Measurements from ENCODE around the gene MOB3B.
"Not testable (repeated sequence)": the region's sequence is repeated elsewhere in the genome, so short reads cannot be mapped to it uniquely, and the experiment has no call there.

MOB3B gene

DNA sequence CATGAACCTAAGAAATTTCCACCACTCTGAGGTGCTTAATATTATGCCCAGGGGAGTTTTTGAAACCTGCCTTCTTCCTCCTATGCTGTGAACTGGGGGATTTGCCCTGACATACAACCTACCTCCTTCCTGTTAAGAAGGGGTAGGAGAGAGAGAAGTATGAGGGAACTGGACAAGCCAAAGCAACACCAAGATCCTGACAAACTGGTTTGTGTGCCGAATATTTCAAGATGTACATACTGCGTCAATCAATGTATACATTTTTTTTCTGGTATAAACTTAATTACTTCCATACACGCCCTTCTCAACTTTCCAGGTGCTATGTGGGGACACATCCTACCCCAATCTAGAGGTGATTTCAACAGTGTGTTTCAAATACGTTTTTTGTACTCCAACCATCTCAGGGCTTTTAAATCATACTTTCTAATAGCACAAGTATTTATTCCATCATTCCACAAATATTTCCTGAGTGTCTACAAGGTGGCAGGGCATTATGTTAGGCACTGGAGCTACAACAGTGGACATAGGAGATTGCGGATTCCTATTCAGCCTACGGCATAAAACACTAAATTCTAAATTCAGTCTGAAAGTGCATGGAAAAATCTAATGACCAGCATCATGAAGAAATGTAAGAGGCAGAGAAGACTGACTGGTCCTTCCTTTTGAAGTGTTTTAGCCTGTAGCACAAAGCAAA, 75.6 kb downstream of the MOB3B start:
- no peaks in the 10 kb centered on the region for H3K9me3 ChIP-seq (ENCODE audit: control insufficient read depth, insufficient read depth, low read length)
- H3K36me3 ChIP-seq (ENCODE audit: control insufficient read depth, insufficient read depth, low read length): no peaks in the 10 kb centered on the region
- no CpG with 5 or more reads among the region's 6 CpGs for WGBS (ENCODE audit: insufficient coverage, insufficient read length)
- H3K27ac ChIP-seq (ENCODE audit: low read length): no peak overlapping the region
- DNase-seq (ENCODE audit: low read depth, low spot score): no peak
- no peak overlapping the region for H3K4me3 ChIP-seq (ENCODE audit: low read length)
- no peaks in the 10 kb centered on the region; the same call in 1 of the 2 replicates for H3K4me1 ChIP-seq (ENCODE audit: control insufficient read depth, insufficient read depth, low read length)
- no peaks in the 10 kb centered on the region for H3K27me3 ChIP-seq (ENCODE audit: control insufficient read depth, insufficient read depth, low read length)

DNA sequence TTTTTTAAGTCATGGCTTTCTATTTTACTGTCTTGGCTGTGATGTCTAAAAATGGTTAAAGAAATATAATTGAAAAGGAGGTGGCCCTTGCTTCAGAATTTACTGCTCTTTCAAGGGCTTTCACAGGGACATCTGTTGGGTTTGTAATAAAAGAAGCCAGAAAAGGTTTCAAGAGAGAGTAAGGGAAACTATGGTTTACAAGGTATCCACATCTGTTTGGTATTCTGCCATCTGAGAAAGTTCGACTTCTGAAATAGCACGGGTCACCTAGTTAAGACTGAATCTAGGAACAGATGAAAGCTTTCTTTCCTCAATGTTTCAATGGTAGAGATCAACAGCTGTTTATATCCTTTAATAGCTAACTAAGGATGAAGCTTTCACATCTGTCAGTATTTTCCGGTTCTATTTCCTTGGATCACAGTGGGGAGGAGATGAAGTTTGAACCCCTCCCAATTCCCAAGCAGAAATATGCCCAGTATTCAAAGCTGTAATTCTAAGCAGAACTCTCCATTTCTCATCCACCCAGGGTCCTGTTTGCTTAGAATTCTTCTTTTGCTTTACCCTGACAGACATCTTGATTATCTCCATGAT, 78.3 kb downstream of the MOB3B start:
- WGBS (ENCODE audit: insufficient coverage, insufficient read length): no CpG with 5 or more reads among the region's 3 CpGs
- Histone ChIP-seq H3K4me1 (ENCODE audit: control insufficient read depth, insufficient read depth, low read length) (no peaks in the 10 kb centered on the region), H3K27ac (ENCODE audit: low read length) (no peak overlapping the region), H3K36me3 (ENCODE audit: control insufficient read depth, insufficient read depth, low read length) (no peaks in the 10 kb centered on the region), H3K4me3 (ENCODE audit: low read length) (no peak overlapping the region), H3K27me3 (ENCODE audit: control insufficient read depth, insufficient read depth, low read length) (no peaks in the 10 kb centered on the region), H3K9me3 (ENCODE audit: control insufficient read depth, insufficient read depth, low read length) (no peaks in the 10 kb centered on the region)
- DNase-seq (ENCODE audit: low read depth, low spot score): no peak

DNA sequence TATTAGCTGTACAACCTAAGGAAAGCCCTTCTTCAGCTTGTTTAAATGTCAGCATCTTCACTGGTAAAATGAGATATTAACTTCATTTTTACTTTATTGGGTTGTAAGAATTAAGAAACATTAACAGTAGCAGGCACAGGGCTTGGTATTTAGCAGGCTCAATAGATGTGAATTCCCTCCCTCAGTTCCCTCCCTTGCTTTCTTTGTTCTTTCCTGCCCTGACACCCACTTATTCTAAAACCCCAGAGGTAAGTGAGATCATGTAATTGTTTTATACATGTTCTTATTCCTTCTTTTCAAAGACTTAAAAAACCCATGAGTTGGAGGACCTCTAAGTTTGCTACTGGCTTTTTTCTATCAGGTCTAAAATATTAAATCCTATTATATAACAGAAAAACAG, 78.9 kb downstream of the MOB3B start:
- DNase-seq (ENCODE audit: low read depth, low spot score): no peak
- no peaks in the 10 kb centered on the region for H3K27me3 ChIP-seq (ENCODE audit: control insufficient read depth, insufficient read depth, low read length)
- no peaks in the 10 kb centered on the region for H3K9me3 ChIP-seq (ENCODE audit: control insufficient read depth, insufficient read depth, low read length)
- H3K4me3 ChIP-seq (ENCODE audit: low read length): no peak overlapping the region
- H3K27ac ChIP-seq (ENCODE audit: low read length): no peak overlapping the region
- H3K4me1 ChIP-seq (ENCODE audit: control insufficient read depth, insufficient read depth, low read length): no peaks in the 10 kb centered on the region
- H3K36me3 ChIP-seq (ENCODE audit: control insufficient read depth, insufficient read depth, low read length): no peaks in the 10 kb centered on the region

DNA sequence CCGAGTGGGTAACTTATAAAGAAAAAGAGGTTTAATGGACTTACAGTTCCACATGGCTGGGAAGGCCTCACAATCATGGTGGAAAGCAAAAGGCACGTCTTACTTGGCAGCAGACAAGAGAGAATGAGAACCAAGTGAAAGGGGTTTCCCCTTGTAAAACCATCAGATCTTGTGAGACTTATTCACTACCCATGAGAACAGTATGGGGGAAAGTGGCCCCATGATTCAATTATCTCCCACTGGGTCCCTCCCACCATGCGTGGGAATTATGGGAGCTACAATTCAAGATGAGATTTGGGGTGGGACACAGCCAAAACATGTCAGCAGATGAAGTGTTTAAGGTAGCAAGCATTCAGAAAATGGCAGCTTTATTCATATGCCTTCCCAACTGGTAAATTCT, 81.3 kb downstream of the MOB3B start:
- WGBS (ENCODE audit: insufficient coverage, insufficient read length): no CpG with 5 or more reads among the region's 3 CpGs
- H3K27ac ChIP-seq (ENCODE audit: low read length); H3K9me3 ChIP-seq (ENCODE audit: control insufficient read depth, insufficient read depth, low read length); H3K4me3 ChIP-seq (ENCODE audit: low read length); H3K36me3 ChIP-seq (ENCODE audit: control insufficient read depth, insufficient read depth, low read length); H3K27me3 ChIP-seq (ENCODE audit: control insufficient read depth, insufficient read depth, low read length); H3K4me1 ChIP-seq (ENCODE audit: control insufficient read depth, insufficient read depth, low read length); DNase-seq (ENCODE audit: low read depth, low spot score): not testable (repeated sequence)

DNA sequence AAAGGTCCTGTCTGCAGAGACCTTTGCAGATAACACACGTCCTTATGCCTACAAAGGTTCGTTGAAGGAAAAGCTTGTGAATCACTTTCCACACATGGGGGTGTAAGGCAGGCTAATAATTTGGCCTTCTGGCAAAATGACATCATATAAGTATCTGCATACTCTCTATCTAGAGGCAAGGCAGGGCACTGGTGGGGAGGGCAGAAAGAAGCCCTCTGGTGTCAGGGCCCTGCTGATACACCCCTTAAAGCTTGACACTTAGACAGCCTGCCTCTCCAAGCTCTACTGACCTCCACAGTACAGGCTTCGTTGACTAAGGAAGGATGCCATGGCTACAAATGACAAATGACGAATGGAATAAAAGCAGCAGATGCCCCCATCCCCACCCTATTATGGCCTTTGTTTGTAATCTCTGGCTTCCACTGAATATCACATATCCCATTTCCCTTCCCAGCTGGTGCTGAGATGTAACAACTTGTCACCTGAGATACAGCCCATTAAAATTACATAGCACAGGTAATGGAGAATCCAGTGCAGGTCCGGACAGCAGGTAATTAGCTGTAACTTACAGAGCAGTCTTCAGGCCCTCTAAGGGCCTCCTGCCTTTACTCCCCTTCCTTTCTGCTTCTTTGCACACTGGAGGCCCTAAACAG, 82.5 kb downstream of the MOB3B start:
- Histone ChIP-seq H3K4me3 (ENCODE audit: low read length) (no peak overlapping the region), H3K27ac (ENCODE audit: low read length) (no peak overlapping the region), H3K4me1 (ENCODE audit: control insufficient read depth, insufficient read depth, low read length) (no peaks in the 10 kb centered on the region), H3K9me3 (ENCODE audit: control insufficient read depth, insufficient read depth, low read length) (no peaks in the 10 kb centered on the region), H3K36me3 (ENCODE audit: control insufficient read depth, insufficient read depth, low read length) (no peaks in the 10 kb centered on the region), H3K27me3 (ENCODE audit: control insufficient read depth, insufficient read depth, low read length) (no peaks in the 10 kb centered on the region)
- no peak for DNase-seq (ENCODE audit: low read depth, low spot score)
- no CpG with 5 or more reads among the region's 5 CpGs for WGBS (ENCODE audit: insufficient coverage, insufficient read length)

DNA sequence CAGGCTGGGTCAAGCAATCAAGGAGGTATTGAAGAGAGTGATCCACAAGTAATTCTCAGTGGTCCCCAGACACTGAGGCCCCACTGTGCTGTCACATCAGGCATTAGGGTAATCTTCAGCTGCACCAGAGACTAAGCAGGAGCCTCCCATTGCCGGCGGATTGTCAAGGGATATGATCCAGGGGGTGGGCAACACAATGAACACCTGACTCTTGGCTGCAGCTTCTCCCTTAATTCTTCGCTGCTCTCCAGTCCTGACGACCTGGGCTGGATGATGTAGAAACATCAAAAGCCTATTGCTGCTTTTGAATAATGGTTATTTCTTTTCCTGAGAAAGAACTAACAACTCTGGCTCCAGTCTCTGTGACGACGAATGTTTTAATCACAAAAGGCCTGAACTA, 83.9 kb downstream of the MOB3B start:
- H3K4me1 ChIP-seq (ENCODE audit: control insufficient read depth, insufficient read depth, low read length): no peaks in the 10 kb centered on the region
- no peaks in the 10 kb centered on the region for H3K27me3 ChIP-seq (ENCODE audit: control insufficient read depth, insufficient read depth, low read length)
- no CpG with 5 or more reads among the region's 6 CpGs for WGBS (ENCODE audit: insufficient coverage, insufficient read length)
- no peaks in the 10 kb centered on the region for H3K36me3 ChIP-seq (ENCODE audit: control insufficient read depth, insufficient read depth, low read length)
- H3K4me3 ChIP-seq (ENCODE audit: low read length): no peak overlapping the region
- H3K27ac ChIP-seq (ENCODE audit: low read length): no peak overlapping the region
- no peak for DNase-seq (ENCODE audit: low read depth, low spot score)
- no peaks in the 10 kb centered on the region for H3K9me3 ChIP-seq (ENCODE audit: control insufficient read depth, insufficient read depth, low read length)

DNA sequence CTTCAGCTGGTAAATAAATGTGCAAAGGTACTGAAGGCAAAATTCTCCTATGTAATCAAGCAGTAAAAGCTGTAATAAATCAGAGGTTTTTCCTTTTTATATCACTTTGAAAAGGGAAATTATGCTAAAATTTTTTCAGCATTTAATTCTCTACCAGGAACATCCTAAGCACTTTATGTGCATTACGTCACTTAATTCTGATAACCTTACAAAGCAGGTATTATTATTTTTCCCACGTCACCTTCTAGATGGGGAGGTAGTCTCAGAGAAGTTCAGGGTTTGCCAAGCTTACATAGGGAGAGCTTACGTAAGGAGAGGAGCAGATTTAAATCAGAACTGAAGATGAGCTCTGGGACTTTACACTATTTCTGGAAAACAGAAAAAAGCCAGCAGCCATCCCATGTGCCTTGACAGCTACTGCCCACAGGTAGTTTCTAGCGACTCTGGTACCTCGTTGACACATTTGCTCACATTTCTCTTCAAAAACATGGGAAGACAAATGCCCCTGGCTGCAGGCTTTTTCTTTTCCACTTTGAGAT, 84.5 kb downstream of the MOB3B start:
- Histone ChIP-seq H3K4me1 (ENCODE audit: control insufficient read depth, insufficient read depth, low read length) (no peaks in the 10 kb centered on the region), H3K27me3 (ENCODE audit: control insufficient read depth, insufficient read depth, low read length) (no peaks in the 10 kb centered on the region), H3K36me3 (ENCODE audit: control insufficient read depth, insufficient read depth, low read length) (no peaks in the 10 kb centered on the region), H3K9me3 (ENCODE audit: control insufficient read depth, insufficient read depth, low read length) (no peaks in the 10 kb centered on the region), H3K27ac (ENCODE audit: low read length) (no peak overlapping the region), H3K4me3 (ENCODE audit: low read length) (no peak overlapping the region)
- WGBS (ENCODE audit: insufficient coverage, insufficient read length): no CpG with 5 or more reads among the region's 5 CpGs
- DNase-seq (ENCODE audit: low read depth, low spot score): no peak

DNA sequence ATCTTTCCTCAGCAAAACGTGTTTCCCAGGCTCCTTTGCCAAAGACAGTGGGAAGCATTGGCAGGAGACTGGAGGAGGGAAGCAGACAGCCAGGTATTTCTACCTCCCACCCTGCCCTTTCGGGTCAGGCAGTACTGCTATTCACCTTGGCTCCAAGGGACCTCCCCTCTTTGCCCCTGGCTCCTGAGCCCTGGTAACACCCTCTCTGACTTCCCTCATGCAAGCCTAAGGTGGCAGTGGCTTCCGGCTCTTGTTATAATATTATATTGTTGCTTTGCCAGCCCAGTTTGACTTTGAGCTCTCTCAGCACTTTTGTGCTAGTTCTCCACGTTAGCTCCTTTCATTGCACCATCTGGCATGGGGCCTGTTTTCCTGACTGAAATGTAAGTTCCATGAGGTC, 87.2 kb downstream of the MOB3B start:
- no peak overlapping the region for H3K27ac ChIP-seq (ENCODE audit: low read length)
- DNase-seq (ENCODE audit: low read depth, low spot score): no peak
- H3K4me1 ChIP-seq (ENCODE audit: control insufficient read depth, insufficient read depth, low read length): no peaks in the 10 kb centered on the region
- no peaks in the 10 kb centered on the region for H3K9me3 ChIP-seq (ENCODE audit: control insufficient read depth, insufficient read depth, low read length)
- WGBS (ENCODE audit: insufficient coverage, insufficient read length): no CpG with 5 or more reads among the region's 4 CpGs
- H3K27me3 ChIP-seq (ENCODE audit: control insufficient read depth, insufficient read depth, low read length): no peaks in the 10 kb centered on the region
- H3K4me3 ChIP-seq (ENCODE audit: low read length): no peak overlapping the region
- no peaks in the 10 kb centered on the region for H3K36me3 ChIP-seq (ENCODE audit: control insufficient read depth, insufficient read depth, low read length)

DNA sequence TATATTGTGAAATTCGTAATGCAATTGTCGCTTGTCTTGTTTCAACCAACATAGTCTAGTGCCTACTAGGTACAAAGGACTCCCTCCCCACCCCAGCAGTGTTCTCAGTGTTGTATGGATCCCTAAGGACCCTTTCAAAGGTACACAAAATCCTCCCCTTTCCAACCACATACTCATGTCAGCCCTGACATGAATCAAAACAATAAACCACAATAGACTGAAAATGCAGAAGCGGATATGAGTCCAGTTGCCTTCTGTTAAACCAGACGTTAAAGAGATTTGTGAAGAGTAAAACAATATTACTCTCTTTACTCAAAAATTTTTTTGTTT, 87.9 kb downstream of the MOB3B start:
- Histone ChIP-seq H3K27me3 (ENCODE audit: control insufficient read depth, insufficient read depth, low read length) (no peaks in the 10 kb centered on the region), H3K27ac (ENCODE audit: low read length) (no peak overlapping the region), H3K9me3 (ENCODE audit: control insufficient read depth, insufficient read depth, low read length) (no peaks in the 10 kb centered on the region), H3K4me1 (ENCODE audit: control insufficient read depth, insufficient read depth, low read length) (no peaks in the 10 kb centered on the region), H3K4me3 (ENCODE audit: low read length) (no peak overlapping the region), H3K36me3 (ENCODE audit: control insufficient read depth, insufficient read depth, low read length) (no peaks in the 10 kb centered on the region)
- DNase-seq (ENCODE audit: low read depth, low spot score): no peak
- WGBS (ENCODE audit: insufficient coverage, insufficient read length): no CpG with 5 or more reads among the region's 4 CpGs

DNA sequence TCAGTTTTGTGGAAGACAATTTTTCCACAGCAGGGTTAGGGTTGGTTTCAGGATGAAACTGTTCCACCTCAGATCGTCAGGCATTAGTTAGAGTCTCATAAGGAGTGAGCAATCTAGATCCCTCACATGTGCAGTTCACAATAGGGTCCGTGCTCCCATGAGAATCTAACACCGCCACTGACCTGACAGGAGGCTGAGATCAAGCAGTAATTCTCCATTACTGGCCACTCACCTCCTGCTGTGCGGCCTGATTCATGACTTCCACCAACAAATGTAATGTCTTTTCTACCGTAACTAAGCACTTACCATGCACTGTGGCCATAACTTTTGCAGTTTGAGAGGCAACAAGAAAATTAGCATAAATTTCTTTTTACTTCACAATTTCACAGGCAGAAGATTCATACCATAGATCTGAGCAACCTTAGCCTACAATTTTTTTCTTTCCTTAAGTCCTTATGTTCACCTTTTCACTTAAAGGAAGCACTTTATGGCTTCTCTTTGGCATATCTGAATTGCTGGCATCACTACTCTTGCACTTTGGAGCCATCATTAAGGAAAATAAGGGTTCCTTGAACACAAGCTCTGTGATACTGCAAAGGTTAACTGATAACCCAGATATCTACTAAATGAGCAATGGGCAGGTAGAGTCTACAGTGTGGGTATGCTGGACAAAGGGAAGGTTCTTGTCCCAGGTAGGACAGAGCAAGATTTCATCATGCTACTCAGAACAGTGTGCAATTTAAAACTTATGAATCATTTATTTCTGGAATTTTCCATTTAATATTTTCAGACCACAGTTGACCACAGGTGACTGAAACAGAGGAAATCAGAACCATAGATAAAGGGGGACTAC, 88.5 kb downstream of the MOB3B start:
- Histone ChIP-seq H3K4me3 (ENCODE audit: low read length) (no peak overlapping the region), H3K9me3 (ENCODE audit: control insufficient read depth, insufficient read depth, low read length) (no peaks in the 10 kb centered on the region), H3K36me3 (ENCODE audit: control insufficient read depth, insufficient read depth, low read length) (no peaks in the 10 kb centered on the region), H3K4me1 (ENCODE audit: control insufficient read depth, insufficient read depth, low read length) (no peaks in the 10 kb centered on the region), H3K27me3 (ENCODE audit: control insufficient read depth, insufficient read depth, low read length) (no peaks in the 10 kb centered on the region), H3K27ac (ENCODE audit: low read length) (no peak overlapping the region)
- WGBS (ENCODE audit: insufficient coverage, insufficient read length): no CpG with 5 or more reads among the region's 5 CpGs
- no peak for DNase-seq (ENCODE audit: low read depth, low spot score)

Measured in iPS DF 6.9 (cell line).